AML-193 (cell line): ENCODE measurements around the gene USP2.

Experiments
- DNase-seq, 2 experiments: peaks; one replicate each; lab custom pipeline; 2025; lab: John Stamatoyannopoulos, UW

The USP2 gene

GRCh38 chr11:119305556-119306372 is 75.7 kb downstream of the USP2 start:
- no peak for DNase-seq
